GM21390 (cell line): ENCODE results near the gene MYPOP.
A peak's percentile ranks its signal among the peaks of the same experiment; 100 is the strongest.
"Not testable (repeated sequence)": the region's sequence is repeated elsewhere in the genome, so short reads cannot be mapped to it uniquely, and the experiment has no call there.

Source experiments
- ATAC-seq: cut with Tn5 transposase; IDR thresholded peaks from one replicate; pipeline ENCODE4 v1.9.1; 2021; ENCODE audit not compliant: unreplicated experiment

The MYPOP gene

DNA sequence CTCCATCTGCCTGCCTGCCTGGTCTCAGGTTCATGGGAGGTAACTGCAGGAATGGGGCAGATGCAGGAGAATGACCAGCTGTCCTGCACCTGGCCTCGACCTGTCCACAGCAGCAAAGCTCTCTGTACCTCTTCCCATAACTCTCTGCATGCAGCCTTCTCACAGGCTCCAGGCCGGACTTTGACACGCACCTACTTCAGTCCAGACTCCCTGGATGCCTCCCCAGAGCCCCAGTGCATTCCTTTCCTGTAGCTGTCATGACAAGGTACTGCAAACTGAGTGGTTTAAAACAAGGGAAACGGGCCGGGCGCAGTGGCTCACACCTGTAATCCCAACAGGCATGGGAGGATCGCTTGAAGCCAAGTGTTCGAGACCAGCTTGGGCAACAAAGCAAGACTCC lies 8.9 kb upstream of the MYPOP start:
- no peak for ATAC-seq

DNA sequence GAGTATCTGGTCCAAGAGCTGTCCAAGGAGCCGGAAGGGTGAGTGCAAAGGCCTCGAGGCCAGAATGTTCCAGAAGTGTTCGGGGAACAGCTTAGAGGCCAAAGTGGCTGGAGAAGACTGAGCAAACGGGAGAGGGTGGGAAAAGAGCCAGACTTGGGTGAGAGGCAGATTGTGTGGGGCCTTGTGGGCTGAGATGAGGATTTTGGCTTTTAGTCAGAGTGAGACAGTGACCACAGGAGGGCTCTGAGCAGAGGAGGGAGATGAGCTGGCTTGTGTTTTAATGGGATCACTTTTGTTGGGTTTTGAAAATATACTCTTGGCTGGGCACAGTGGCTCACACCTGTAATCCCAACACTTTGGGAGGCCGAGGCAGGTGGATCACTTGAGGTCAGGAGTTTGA lies 6.5 kb upstream of the MYPOP start:
- no peak for ATAC-seq

DNA sequence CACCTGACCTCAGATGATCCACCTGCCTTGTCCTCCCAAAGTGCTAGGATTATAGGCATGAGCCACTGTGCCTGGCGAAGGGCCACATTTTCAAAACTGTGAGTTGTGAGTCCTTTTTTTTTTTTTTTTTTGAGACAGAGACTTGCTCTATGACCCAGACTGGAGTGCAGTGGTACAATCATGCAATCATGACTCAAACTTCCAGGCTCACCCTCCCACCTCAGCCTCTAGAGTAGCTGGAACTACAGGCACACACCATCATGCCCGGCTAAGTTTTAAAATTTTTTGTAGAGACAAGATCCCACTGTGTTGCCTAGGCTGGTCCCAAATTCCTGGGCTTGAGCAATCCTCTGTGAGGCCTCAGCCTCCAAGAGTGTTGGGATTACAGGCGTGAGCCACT lies 3.8 kb upstream of the MYPOP start:
- no peak for ATAC-seq

DNA sequence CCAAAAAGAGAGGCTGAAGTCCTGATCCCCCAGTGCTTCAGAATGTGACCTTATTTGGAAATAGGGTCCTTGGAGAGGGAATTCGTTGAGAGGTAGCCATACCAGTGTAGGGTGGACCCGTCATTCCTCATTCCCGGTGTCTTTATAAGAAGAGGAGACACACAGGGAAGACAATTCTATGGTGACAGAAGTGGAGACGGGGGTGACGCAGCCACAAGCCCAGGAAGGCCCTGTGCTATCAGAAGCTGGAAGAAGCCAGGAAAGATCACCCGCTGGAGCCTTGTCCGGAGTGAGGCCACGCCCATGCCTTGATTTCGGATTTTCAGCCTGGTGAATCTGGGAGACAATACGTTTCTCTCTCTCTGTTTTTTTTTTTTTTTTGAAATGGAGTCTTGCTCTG lies 2.6 kb upstream of the MYPOP start:
- ATAC-seq = no peak

DNA sequence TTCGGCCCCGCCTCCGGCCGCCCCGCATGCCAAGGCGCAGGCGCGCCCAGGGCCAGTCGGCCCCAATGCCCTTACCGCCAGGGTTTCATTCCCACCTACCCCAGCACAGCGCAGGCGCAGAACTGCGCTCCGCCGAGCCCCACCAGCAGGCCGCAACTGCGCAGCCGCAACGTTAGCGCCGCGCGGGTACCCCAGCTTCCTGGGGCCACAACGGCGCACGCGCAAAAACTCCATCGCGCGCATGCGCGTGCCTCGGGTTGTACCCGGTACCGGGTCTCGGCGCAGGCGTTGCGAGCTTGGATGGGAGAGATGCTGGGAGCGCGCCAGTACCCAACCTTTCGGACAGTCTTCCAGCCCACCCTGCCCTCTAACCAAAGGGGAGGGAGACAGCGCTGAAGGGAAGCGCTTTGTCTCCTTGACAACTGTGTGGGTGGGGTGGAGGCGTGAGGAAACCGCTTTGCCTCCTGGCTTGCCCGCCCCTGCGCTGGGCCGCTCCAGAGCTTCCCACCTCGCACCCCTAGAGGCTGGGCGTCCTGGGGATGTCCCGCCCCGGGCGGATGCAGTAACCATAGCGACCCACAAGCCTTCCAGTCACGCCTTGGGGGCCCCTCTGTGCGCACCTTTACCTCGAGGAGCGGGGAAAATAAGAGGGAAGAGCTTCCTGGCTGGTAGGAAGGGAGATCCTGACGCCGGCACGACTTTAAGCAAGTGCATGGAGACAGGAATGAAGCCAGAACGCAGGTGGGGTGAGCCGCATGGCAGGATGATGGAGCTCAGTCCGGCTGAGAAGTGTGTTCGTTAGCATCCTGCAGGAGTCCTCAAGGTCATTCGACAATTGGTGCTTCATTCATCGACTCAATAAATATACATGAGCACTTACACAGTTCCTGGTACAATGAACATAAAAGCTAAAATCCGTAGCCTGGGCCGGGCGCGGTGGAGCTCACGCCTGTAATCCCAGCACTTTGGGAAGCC lies 525 bp upstream of the MYPOP start:
- ATAC-seq = peak; percentile 80

DNA sequence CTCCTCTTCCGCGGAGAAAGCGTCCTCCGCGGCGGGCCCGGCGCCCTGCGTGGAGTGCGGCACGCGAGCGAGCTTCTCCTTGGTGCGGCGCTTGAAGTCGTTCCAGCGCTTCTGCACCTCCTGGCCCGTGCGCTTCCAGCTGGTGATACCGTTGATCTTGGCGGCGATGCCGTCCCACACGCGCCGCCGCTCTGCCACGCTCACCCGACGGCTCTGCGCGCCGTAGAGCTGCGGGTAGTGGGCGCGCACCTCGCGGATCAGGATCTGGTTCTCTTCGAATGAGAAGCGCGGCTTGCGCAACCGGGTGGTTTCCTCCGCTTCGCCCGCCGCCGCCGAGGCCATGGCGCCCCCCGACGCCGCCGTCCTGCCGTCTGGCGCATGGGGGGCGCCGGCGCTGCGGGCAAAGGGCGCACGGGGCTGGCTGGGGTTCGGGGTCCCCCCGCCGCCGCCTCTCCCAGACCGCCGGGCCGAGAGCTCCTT lies 941 bp downstream of the MYPOP start:
- ATAC-seq = no peak

DNA sequence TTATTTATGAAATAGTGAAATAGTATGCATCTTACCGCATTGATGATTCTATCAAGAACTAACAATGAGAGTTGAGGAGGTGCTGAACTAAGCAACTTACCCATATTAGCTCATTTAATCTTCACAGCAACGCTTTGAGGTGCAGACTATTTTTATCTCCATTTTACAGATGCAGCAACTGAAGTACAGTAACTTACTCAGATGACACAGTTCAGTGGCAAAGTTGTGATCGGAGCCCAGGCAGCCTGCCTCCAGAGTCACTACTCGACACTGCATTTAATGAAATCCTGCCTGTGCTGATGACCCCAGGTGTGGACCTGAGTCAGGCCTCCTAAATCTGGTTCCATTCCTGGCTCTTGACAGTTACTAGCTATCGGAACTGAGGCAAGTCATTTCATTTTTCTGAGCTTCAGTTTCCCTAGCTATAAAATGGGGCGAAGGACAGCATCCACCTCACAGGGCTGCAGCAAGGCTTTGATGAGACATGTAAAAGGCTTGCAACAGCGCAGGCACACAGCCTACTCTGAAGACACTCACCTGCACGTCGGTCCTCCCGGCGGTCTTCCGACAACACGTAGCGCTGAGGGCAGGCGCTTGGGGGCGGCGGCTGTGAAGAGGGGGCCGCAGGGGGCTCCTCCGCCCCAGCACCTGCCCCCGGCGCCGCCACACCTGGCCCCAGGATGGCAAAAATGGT lies 1.5 kb downstream of the MYPOP start:
- ATAC-seq = no peak

DNA sequence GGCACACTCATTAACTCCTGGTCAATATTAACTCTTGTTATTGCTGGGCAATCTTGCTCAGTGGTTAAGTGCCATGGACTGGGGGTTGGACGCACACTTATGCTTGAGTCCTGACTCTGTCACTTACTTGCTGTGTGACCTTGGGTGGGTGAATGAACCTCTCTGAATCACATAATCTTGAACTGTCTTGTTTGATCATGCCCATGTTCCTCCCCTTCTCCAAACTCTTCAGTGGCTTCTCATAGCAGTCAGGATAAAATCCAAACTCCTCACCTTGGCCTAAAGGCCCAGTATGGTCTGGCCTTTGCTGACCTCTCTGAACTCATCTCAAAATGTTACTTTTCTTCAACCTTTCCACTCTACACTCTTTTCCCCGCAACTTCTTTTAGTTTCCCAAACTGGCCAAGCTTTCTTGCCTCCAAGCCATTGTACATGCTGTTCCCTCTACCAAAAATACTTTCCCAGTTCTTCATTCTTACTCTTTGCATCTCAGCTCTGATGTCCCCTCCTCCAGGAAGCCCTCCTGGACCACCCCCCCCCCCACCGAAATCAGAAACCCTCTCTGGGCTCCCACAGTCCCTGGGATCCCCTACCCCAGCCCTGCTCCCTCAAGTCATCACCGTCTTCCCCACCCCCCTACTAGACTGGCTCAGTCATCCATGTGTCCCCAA lies 2.4 kb downstream of the MYPOP start:
- ATAC-seq = no peak

DNA sequence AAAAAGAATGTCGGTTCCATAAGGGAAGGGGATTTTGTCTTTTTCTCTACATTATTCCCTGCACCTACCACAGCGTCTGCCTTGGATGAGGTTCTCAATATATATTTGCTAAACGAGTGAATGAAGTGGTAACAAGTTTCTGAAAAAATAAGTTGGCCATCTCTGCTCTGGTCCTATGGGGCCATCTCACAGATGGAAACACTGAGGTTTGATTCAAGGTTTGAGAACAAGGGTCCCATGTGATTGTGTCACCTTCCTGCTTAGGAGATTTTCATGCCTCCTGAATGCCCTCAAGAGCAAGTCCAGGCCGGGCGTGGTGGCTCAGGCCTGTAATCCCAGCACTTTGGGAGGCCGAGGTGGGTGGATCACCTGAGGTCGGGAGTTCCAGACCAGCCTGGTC lies 3.2 kb downstream of the MYPOP start:
- ATAC-seq = no peak

DNA sequence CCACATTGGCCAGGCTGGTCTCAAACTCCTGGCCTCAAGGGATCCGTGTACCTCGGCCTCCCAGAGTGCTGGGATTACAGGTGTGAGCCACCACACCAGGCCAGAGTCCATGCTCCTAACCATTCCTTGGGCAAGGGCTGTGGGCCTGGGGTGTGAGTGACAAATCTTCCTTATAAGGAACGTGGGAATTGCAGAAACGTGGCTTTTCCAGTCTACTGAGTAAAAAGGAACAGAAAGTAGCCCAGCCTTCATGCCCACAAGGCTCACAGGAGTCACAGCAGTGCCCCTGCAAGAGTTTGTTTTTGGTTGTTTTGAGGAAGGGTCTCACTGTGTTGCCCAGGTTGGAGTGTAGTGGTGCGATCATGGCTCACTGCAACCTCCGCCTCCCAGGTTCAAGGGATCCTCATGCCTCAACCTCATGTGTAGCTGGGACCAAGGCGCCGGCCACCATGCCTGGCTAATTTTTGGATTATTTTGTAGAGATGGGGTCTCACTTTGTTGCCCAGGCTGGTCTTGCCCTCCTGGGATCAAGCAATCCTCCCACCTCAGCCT lies 5.1 kb downstream of the MYPOP start:
- no peak for ATAC-seq

DNA sequence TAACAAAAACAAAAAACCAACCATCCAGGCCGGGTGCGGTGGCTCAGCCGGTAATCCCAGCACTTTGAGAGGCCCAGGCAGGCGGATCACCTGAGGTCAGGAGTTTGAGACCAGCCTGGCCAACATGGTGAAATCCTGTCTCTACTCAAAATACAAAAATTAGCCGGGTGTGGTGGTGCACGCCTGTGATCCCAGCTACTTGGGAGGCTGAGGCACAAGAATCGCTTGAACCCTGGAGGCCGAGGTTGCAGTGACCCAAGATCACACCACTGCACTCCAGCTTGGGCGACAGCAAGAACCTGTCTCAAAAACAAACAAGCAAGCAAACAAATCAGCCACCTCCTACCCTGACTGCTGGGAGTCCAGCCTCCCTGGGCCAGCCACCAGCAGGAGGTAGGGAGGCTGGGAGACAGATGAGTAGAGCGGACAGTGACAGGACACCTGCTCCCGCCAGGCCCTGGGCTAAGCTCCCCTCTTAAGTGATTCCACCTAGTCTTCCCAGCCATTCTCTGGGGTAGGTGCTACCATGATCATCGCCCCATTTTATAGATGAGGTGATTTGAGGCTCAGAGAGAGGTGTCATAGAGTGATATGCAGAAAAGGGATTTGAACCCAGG lies 6.3 kb downstream of the MYPOP start:
- ATAC-seq = not testable (repeated sequence)

DNA sequence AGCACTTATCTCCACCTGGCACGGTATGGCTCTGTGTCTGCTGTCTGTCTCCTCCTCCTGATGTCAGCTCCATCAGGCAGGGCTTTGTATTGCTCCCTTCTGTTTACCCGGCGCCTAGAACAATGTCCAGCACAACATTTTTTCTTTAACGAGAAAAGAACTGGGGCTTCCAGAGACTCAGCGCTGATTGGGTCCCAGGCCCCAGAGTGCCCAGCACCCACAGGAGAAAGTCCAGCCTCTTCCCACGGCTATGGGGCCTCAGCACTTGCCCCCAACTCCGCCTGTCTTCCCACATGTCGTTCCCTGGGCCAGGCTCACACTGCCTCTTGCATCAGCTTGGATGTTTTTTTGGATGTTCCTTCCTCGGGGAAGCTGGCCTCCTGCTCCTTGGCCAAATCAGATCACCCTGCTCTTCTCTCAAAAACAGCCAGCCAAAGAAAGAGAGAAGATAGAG lies 6.9 kb downstream of the MYPOP start:
- no peak for ATAC-seq

DNA sequence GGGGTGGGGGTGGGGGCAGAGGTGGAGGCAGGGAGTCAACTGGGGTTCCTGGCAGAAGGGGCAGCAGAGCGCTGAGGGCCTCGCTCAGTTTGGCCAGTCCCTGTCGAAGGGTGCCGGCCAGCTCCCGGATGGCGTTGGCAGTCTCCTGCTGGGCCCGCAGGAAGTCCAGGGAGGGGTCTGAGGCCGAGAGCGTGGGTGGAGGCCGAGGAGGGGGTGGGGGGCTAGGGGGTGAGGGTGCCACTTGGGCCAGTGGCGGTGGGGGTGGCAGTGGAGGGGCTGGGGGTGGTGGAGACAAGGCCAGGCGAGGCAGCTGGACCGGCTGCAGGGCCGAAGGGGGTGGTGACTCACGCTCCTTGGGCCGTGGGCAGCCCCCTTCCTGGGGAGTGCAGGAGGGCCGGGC lies 11.5 kb downstream of the MYPOP start:
- ATAC-seq = no peak

DNA sequence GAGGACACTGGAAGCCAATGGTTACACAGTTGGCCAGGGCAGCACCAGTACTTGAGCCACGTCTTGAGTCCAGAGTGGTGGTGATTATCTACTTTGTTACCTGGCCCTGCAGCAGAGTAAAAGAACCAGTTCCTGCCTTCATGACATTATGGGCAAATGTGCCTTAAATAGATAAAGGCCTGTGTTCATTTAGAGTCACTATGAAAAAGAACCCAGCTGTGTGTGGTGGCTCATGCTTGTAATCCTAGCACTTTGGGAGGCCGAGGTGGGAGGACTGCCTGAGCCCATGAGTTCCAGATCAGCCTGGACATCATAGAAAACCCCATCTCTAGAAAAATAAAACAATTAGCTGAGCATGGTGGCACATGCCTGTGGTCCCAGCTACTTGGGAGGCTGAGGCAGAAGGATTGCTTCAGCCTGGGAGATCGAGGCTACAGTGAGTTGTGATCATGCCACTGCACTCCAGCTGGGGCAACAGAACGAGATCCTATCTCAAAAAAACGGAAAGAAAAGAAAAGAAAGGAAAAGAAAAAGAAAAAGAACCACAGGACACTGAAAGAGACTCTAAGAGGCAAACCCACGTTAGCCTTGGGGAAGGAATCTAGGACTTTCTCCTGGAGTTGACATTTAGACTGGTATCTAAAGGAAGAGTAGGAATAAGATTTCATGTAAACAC lies 13.1 kb downstream of the MYPOP start:
- ATAC-seq = no peak

DNA sequence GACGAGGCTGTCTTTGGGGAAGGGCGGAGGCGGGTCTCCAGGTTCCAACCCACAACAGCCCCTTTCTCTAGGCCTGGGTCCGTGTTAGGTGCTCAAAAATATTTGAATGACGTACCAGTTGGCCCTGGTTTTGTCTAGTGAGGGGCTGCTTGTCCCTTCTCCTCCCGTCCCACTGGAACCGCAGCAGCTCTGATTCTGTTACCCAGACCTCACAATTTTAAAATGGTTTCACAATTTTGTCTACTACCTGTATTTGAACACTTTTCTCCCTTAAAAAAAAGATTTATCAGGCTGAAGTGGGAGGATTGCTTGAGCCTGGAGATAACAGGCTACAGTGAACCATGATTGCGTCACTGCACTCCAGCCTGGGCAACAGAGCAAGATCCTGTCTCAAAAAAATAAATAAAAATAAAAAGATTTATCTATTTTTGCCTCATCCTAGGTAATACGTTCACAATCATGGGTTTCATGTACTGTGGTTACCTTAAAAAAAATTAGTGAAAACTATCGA lies 15.2 kb downstream of the MYPOP start:
- no peak for ATAC-seq

DNA sequence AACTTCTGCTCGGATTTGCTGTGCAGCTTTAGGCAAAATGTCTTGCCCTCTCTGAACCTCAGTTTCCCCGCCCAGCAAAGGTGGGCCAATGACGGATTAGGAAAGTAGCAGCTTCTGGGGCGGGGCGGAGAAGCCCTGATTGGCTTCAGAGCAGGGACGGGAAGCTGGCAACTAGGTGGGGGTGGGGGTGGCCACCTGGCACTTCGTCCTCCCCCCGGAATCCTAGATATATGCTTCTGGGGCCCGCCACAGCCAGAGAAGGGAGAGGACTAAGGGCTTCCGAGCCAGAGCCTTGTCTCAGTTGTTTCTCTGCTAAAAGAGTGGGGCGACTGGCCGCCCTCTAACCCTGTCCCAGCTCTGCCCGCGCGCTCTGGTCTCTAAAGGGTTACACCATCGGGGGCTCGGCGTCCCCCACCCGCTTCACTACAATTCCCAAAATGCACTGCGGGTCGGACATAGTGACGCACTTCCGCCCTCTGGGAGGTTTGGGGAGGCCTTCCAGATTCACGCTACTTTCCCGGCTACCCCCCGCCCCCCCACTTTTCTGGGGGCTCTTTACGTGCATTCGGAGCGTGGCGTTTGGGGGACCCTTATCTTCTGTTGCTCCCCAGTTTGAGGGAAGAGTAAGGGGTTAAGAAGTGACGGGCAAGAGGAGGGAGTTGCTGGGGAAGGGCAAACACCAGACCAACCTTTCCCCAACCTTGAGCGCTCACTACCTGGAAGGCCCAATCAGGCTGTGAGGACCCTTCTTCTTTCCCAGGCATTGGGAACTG lies 15.8 kb downstream of the MYPOP start:
- ATAC-seq = peak; percentile 50

DNA sequence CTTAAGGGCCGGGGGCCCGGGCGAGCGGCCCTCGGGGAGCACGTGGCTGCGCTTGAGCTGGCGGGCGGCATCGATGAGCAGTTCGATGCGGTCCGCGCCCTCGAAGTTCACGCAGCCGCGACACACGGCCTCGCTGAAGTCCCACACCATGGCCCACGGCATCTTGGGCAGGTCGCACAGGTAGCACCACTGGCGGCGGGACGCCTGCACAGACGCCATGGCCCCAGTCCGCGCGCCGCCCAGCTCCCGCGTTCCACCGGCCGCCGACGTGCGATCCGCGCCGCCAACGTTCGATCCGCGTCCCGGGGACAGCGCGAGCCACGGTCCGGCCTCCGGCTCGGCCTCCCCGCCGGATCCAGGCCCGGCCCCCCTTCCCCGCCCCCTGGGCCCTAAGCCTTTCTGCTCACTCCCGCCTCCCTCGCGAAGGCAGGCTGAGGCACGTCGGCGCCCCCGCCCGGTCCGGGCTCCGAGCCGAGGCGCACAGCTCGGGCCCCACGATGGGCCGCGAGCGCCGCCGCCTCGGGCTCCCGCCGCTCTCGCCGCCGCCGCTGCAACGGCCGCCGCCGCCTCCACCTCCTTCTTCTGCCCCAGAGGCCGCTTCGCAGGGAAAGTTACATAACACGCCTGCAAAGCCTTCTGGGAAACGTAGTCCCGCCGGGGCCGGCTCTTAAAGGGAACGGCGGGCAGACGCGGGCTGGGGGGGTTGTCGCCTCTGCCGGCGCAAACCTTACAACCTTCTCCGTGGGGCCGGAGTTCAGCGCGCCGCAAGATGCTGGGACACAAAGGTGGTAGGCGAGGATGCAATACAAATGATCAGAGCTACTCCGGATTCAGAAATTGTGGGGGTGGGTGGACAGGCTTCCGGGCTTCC lies 16.6 kb downstream of the MYPOP start, which contains the start of gene IRF2BP1:
IRF2BP1 (minus strand) TSS at position 586 of the 871 bp plus-strand sequence; CDS start at position 219, 367 bp downstream.
- ATAC-seq = peak; percentile 48
